Measurements from ENCODE around the gene ENDOU. TPM values are rescaled to one million over a fixed set of nuclear protein-coding genes. Genes with fewer than 3 reads are reported as not detected.

Gene ENDOU
- total RNA-seq, 1 experiment from 2014 or later = not detected

- TF ChIP-seq TCF7L2 (IDR thresholded peaks at IDR 0.05; ENCODE audit: low read depth, low read length) (no peak), SIN3A (IDR thresholded peaks at IDR 0.05; ENCODE audit: borderline replicate concordance, insufficient read depth, low read depth, low read length) (no peak), POLR2AphosphoS5 (IDR thresholded peaks at IDR 0.05; ENCODE audit: low read depth, low read length) (no peak), CTCF (IDR thresholded peaks at IDR 0.05) (no peak)
- TF ChIP-seq, protein P1, sequence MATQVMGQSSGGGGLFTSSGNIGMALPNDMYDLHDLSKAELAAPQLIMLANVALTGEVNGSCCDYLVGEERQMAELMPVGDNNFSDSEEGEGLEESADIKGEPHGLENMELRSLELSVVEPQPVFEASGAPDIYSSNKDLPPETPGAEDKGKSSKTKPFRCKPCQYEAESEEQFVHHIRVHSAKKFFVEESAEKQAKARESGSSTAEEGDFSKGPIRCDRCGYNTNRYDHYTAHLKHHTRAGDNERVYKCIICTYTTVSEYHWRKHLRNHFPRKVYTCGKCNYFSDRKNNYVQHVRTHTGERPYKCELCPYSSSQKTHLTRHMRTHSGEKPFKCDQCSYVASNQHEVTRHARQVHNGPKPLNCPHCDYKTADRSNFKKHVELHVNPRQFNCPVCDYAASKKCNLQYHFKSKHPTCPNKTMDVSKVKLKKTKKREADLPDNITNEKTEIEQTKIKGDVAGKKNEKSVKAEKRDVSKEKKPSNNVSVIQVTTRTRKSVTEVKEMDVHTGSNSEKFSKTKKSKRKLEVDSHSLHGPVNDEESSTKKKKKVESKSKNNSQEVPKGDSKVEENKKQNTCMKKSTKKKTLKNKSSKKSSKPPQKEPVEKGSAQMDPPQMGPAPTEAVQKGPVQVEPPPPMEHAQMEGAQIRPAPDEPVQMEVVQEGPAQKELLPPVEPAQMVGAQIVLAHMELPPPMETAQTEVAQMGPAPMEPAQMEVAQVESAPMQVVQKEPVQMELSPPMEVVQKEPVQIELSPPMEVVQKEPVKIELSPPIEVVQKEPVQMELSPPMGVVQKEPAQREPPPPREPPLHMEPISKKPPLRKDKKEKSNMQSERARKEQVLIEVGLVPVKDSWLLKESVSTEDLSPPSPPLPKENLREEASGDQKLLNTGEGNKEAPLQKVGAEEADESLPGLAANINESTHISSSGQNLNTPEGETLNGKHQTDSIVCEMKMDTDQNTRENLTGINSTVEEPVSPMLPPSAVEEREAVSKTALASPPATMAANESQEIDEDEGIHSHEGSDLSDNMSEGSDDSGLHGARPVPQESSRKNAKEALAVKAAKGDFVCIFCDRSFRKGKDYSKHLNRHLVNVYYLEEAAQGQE (IDR thresholded peaks at IDR 0.05; ENCODE audit: insufficient read depth in 1 of 2, low read depth in 2 of 2, low read length in 1 of 2) = no peak
- Histone ChIP-seq H3K4me3 (ENCODE audit: low read depth in 2 of 2, low read length in 2 of 2) (peak overlapping the region; percentile 57 to 87), H3K4me1 (ENCODE audit: control insufficient read depth, insufficient read depth, low read length) (peaks cover 16% of the 10 kb centered on the region), H3K9me3 (ENCODE audit: control insufficient read depth, insufficient read depth, low read depth, low read length) (no peaks in the 10 kb centered on the region), H3K36me3 (ENCODE audit: control insufficient read depth, insufficient read depth, low read length) (peaks cover 2% of the 10 kb centered on the region), H3K27me3 (ENCODE audit: control insufficient read depth, insufficient read depth, low read length) (no peaks in the 10 kb centered on the region), H3K27ac (ENCODE audit: low read length) (peak overlapping the region; percentile 99)
- no TSS peak for BruUV-seq (replicated peaks)
- DNase-seq (ENCODE audit: low read depth, low spot score) = no peak
- in situ Hi-C loops (cut with HindIII; ENCODE audit: low pct_unique_long_range_greater_than_20kb, low sequenced_read_pairs) = no loop called here
- POLR2A ChIA-PET = no interaction called here
- no peak for ATAC-seq
- intact Hi-C loops (cut with micrococcal nuclease; ENCODE audit: unreplicated experiment) = no loop called here
- CTCF ChIA-PET = no interaction called here
These were observed 20.1 kb downstream of the ENDOU start for GRCh38 chr12:47705229-47705565.

DNA sequence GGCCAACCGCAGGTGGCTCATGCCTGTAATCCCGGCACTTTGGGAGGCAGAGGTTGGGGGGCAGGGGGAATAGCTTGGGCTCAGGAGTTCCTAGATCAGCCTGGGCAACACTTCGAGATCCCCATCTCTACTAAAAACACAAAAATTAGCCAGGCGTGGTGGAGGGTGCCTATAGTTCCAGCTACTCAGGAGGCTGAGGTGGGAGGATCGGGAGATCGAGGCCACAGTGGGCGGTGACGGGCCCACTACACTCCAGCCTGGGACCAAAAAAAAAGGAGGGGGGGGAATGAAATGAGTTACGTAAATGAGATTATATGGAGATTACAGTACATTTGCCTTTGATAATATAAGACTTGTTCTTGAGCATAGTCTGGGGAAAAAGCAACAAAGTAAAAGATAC is 20.6 kb downstream of the ENDOU start:
- TF ChIP-seq CTCF (IDR thresholded peaks at IDR 0.05) = no peak
- no peak for TF ChIP-seq SIN3A (IDR thresholded peaks at IDR 0.05; ENCODE audit: borderline replicate concordance, insufficient read depth, low read depth, low read length)
- no peak for TF ChIP-seq POLR2AphosphoS5 (IDR thresholded peaks at IDR 0.05; ENCODE audit: low read depth, low read length)
- TF ChIP-seq, protein P1 (IDR thresholded peaks at IDR 0.05; ENCODE audit: insufficient read depth in 1 of 2, low read depth in 2 of 2, low read length in 1 of 2) = no peak
- no peak for TF ChIP-seq TCF7L2 (IDR thresholded peaks at IDR 0.05; ENCODE audit: low read depth, low read length)
- intact Hi-C loops (cut with micrococcal nuclease; ENCODE audit: unreplicated experiment) = no loop called here
- no peak for ATAC-seq
- in situ Hi-C loops (cut with HindIII; ENCODE audit: low pct_unique_long_range_greater_than_20kb, low sequenced_read_pairs) = no loop called here
- Histone ChIP-seq H3K4me1 (ENCODE audit: control insufficient read depth, insufficient read depth, low read length) (peaks cover 16% of the 10 kb centered on the region), H3K27ac (ENCODE audit: low read length) (peak overlapping the region; percentile 99), H3K27me3 (ENCODE audit: control insufficient read depth, insufficient read depth, low read length) (no peaks in the 10 kb centered on the region), H3K9me3 (ENCODE audit: control insufficient read depth, insufficient read depth, low read depth, low read length) (no peaks in the 10 kb centered on the region), H3K36me3 (ENCODE audit: control insufficient read depth, insufficient read depth, low read length) (peaks cover 2% of the 10 kb centered on the region), H3K4me3 (ENCODE audit: low read depth in 2 of 2, low read length in 2 of 2) (peak overlapping the region; percentile 57 to 87)
- POLR2A ChIA-PET = no interaction called here
- BruUV-seq (replicated peaks) = no TSS peak
- DNase-seq (ENCODE audit: low read depth, low spot score) = no peak
- CTCF ChIA-PET = no interaction called here
